Epidermal melanocyte (primary cell): ENCODE data around the gene SLC41A2.
"Not testable (repeated sequence)": the region's sequence is repeated elsewhere in the genome, so short reads cannot be mapped to it uniquely, and the experiment has no call there.

Source experiments
- DNase-seq: peaks from one replicate; pipeline ENCODE4 v3.0.0; 2011; ENCODE audit warnings: low spot score; ENCODE audit not compliant: insufficient read length

Gene SLC41A2

GRCh38 chr12:104964167-104964855 is 6.2 kb upstream of the SLC41A2 start:
- DNase-seq: no peak

- no peak for DNase-seq
These were observed 5.7 kb upstream of the SLC41A2 start for GRCh38 chr12:104963757-104964156.

- no peak for DNase-seq
These were observed 2.4 kb upstream of the SLC41A2 start for GRCh38 chr12:104960464-104960863.

- no peak for DNase-seq
These were observed 1.3 kb upstream of the SLC41A2 start for GRCh38 chr12:104959335-104959841.

GRCh38 chr12:104958805-104959334 is 780 bp upstream of the SLC41A2 start:
- DNase-seq: no peak

- no peak for DNase-seq
These were observed 430 bp downstream of the SLC41A2 start for GRCh38 chr12:104957719-104958000.

- no peak for DNase-seq
These were observed 996 bp downstream of the SLC41A2 start for GRCh38 chr12:104956870-104957718.

- no peak for DNase-seq
These were observed 2.4 kb downstream of the SLC41A2 start for GRCh38 chr12:104955703-104956102.

GRCh38 chr12:104953323-104953722 is 4.8 kb downstream of the SLC41A2 start:
- no peak for DNase-seq

- no peak for DNase-seq
These were observed 5.3 kb downstream of the SLC41A2 start for GRCh38 chr12:104952816-104953215.

GRCh38 chr12:104951759-104952509 is 6.2 kb downstream of the SLC41A2 start:
- DNase-seq: no peak

GRCh38 chr12:104948716-104949115 is 9.4 kb downstream of the SLC41A2 start:
- not testable (repeated sequence) for DNase-seq

- no peak for DNase-seq
These were observed 13.8 kb downstream of the SLC41A2 start for GRCh38 chr12:104944252-104944651.

GRCh38 chr12:104943401-104943800 is 14.7 kb downstream of the SLC41A2 start:
- DNase-seq: not testable (repeated sequence)

- no peak for DNase-seq
These were observed 16.0 kb downstream of the SLC41A2 start for GRCh38 chr12:104942075-104942474.

- no peak for DNase-seq
These were observed 16.6 kb downstream of the SLC41A2 start for GRCh38 chr12:104941454-104941853.

- no peak for DNase-seq
These were observed 19.0 kb downstream of the SLC41A2 start for GRCh38 chr12:104939089-104939488.

GRCh38 chr12:104938371-104938770 is 19.7 kb downstream of the SLC41A2 start:
- no peak for DNase-seq

GRCh38 chr12:104935886-104936285 is 22.2 kb downstream of the SLC41A2 start:
- DNase-seq: no peak

- DNase-seq: no peak
These were observed 24.3 kb downstream of the SLC41A2 start for GRCh38 chr12:104933778-104934177.

- DNase-seq: no peak
These were observed 25.0 kb downstream of the SLC41A2 start for GRCh38 chr12:104933128-104933527.
